GM21447 (cell line): ENCODE results near the gene EMILIN2.

Experiments
- ATAC-seq: cut with Tn5 transposase; IDR thresholded peaks from one replicate; pipeline ENCODE4 v1.9.1; 2021; ENCODE audit not compliant: unreplicated experiment

Gene EMILIN2

DNA sequence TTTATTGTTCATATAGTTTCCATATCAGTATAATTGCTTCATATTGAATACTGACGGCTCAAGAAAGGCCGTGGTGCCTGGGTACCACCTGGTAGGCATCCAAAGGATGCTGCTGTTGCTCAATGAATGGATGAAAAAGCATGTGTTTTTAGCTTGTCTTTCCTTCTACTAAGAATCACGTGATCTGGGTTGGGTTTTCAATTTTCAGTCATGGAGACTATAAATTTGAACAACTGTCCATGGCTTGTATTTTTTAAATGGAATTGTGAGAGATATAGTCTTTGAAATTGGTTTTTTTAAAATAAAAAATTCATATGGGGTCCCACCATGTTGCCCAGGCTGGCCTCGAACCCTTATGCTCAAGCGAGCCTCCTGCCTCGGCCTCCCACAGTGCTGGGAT, 25.3 kb downstream of the EMILIN2 start:
- ATAC-seq: no peak

DNA sequence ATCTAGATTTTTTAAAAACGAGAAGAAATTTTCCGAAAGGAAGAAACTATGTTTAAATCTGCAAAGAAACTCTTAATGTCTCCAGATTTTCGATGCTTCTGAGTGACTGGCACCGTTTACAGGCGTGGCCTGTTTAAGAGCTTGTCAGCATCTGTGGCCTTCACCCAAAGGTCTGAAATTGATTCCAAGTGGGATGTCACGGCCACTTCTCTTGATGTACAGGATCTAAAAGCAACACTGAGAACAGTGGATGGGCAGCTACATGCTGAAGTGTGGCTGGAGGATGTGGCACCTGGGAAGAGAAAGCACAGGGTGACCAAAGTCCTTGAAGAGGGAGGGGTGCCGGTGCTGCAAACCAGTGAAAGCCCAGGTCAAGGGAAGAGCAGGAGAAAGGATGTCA, 28.0 kb downstream of the EMILIN2 start:
- no peak for ATAC-seq

DNA sequence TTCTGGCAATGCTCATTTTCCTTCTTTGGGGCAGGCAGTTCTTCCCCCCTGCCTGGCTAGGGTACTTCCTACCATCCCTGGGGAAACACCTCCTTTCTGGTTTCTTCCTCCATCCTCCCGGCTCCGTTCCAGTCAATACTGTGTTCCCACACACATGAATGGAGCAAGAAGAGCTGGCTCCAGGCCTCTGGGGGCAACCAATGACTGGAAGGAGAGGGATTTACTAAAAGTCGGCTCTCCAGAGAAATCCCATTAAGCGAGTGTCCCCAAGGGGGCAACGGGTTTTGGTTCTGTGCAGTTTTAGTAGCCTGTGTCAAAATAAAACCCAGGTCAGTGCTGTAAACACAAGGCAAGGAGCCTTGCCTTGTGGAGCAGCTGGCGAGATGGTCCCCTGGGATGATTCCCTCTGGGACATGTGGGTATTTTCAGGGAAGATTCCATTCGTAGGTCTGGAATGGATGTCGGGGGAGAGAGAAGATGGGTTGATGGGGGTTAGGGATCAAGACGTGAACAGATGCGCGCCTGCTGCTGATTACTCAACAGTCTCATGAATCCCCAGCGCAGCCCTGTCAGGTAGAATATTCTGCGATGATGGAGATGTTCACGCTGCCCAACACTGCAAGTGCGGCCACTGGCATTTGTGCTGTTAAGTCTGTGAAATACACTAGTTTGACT, 32.0 kb downstream of the EMILIN2 start:
- no peak for ATAC-seq

DNA sequence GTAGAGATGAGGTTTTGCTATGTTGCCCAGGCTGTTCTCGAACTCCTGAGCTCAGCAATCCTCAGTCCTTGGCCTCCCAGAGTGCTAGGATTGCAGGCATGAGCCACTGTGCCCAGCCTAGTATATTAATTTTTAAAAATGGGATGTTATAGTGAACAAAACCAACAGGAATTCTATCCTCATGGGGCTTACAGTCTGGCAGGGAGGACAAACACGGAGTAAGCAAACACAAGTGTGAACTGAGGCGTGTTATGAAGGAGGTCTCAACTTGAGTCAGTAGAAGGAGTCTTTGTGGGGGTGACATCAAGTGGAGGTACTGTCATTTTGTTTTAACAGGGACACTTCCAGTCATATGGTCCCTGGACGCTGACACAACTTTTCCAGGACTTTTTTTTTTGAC, 33.1 kb downstream of the EMILIN2 start:
- no peak for ATAC-seq

DNA sequence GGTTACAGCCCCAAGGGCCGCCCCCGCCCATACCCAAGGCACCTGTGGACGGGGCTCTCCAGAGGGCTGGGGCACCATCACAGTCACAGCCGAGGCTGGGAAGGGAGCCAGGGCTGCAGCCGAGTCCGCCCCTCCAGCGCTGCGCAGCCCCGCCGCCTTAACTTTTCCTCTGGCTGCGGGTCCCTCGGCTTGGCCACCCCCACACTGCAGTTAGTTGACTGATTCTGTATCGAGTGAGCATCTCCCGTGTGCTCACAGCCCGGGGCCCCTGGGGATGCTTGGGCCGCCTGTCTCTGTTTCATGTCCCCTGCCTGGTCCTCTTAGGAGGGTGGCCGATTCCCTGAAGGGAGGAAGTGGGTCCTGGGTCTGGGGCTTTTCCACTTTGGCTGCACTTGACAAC, 33.7 kb downstream of the EMILIN2 start:
- no peak for ATAC-seq

DNA sequence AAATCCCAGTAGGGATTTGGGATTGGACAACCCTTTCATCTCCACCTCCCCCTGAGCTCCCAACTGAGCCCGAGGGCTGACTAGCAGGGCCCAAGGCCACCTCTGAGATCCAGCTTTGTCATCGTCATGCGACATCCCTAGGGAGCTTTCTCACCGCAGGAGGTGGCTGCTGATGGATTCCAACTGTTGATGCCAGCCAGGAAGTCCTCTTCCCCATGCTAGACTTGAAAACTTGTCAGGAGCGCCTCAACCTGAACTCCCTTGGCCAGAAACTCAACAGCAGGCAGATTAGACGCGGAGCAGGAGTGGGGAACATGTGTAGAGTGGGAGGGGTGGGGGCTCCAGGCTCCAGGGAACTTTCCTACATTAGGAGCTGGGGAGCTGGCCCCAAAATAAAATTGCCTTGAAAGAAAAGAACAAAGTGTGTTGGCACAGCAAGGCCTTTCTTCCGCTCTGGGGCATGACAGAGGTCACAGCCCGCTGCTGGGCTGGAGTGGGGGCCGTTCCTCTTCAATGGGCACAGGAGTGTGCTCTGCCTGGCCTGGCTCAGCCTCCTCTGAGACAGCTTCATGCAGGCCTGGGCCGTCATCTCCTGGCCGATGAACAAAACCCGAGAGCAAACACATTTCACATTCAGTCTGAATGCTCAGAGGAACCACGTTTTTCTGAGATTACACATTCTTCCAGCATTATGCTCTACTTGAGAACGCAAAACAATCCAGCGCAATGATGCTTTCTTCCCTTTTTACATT, 34.5 kb downstream of the EMILIN2 start:
- no peak for ATAC-seq

DNA sequence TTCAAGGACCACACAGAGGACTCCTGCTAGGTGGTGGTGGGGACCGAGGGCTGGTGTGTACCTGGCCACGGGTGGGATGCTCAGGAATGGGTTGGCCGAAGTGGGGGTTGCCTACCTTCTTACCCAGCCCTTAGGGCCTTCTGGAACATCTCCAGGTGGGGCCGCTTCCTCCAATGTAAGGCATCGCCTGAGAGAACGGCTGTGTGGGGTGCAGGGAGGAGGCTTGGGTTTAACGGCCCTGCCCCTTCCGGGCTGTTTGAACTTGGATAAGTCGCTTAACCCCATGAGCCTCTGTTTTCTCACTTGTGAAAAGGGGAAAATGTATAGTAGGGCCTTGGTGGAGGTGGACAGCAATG, 35.0 kb downstream of the EMILIN2 start:
- no peak for ATAC-seq

DNA sequence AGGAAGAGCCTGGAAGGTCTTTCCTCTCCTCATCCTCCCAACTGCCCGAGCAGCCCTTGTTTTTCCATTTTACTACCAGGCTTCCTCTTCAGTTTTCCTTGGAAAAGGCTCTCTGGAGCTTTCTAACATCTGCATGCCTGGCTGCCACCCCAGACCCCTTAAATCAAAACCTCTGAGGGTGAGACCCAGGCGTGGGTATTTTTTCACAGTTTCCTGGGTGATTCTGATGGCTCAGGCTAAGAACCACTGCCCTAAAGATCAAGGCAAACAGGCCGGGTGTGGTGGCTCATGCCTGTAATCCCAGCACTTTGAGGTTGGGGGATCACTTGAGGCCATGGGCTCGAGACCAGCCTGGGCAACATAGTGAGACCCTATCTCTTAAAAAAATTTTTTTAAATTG, 35.4 kb downstream of the EMILIN2 start:
- ATAC-seq: no peak

DNA sequence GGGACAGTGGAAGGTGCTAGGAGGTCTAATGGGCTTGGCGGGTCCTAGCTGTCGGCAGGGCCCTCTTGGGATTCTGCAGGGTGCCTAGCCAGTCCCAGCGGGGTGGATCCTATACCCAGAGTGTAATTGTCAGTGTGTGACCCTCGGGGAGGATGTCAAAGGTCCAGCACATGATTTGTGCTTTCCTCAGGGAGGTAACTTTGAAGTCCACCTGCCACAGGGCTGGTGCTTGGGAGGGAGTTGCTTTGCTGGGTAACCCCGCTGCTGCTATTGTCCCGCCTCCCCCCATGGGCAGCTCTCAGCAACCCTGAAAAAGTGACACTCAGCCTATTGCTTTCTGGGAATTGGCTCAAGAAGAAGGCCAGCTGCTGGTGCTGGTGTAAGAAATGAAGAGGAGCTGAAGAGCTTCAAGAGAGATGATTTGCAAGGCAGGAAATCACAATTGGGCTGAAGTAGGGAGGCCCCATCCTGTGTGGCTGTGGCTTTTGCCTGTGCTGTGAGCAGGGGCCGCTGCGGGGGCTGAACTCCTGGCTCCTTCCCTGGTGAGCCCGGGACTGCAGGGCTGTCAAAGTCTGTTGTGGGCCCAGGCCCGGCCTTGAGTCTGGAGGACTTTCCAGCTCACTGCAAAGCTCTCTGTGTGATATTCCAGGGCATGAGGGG, 36.4 kb downstream of the EMILIN2 start:
- ATAC-seq: no peak

DNA sequence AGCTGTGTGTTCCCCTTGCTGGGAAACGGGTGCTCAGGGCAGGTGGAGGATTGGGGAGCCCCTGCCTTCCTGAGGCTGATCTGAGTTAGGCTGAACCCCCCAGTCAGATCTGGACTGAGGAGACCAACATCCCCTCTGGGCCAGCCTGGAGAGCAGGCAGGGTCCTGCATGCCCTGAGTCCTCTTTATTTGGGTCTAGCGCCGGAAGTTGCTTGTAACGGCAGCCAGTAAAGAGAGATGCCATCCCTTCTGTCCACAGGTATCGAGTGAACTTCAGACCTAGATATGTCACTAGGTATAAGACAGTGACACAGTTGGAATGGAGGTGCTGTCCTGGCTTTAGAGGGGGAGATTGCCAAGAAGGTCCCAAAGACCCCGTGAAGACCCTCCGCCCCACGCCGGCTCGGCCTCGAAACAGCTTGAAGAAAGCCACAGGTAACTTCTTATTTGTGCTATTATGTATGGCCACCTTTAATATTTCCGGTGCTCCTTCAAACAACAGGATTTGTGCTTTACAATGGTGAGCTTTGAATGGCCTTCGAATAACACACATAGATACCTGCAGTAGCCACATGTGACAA, 38.0 kb downstream of the EMILIN2 start:
- no peak for ATAC-seq

DNA sequence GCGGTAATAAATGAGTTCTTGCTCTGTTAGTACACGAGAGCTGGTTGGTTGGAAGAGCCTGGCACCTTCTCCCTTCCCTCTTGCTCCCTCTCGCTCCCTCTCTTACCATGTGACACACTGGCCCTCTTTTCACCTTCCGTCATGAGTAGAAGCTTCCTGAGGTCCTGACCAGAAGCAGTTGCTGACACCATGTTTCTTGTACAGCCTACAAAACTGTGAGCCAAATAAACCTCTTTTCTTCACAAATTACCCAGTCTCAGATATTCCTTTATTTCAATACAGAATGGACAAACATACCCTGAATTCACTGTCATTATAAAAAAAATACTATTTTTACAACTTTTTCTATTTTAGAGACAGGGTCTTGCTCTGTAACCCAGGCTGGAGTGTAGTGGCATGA, 40.7 kb downstream of the EMILIN2 start:
- no peak for ATAC-seq

DNA sequence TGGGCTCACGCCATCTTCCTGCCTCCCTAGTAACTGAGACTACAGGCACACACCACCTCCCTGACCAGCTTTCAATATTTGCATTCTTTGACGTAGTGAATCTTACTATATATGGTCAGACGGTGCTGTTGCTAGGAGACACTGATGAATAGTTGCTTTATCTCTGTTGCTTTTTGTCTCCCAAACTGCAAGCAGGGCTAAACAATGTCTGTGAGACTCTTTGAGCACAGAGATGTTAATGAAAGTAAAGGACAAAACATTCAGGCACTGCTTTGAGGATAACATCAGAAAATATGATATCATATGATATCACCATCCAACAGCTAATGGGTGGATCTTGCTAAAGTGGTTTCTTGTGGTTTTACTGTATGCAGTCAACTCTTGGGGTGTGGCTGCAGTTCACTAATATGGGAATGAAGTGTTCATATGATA, 43.0 kb downstream of the EMILIN2 start:
- no peak for ATAC-seq

DNA sequence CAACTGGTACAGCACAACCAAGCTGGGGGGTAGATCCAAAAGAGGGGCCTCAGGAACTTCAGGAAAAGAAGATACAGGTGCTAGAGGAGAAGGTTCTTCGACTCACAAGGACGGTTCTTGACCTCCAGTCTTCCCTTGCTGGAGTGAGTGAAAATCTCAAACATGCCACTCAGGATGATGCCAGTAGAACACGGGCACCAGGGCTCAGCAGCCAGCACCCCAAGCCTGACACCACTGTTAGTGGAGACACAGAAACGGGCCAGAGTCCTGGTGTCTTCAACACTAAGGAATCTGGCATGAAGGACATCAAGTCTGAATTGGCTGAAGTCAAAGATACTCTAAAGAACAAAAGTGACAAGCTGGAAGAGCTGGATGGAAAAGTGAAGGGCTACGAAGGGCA, 43.8 kb downstream of the EMILIN2 start:
- no peak for ATAC-seq

DNA sequence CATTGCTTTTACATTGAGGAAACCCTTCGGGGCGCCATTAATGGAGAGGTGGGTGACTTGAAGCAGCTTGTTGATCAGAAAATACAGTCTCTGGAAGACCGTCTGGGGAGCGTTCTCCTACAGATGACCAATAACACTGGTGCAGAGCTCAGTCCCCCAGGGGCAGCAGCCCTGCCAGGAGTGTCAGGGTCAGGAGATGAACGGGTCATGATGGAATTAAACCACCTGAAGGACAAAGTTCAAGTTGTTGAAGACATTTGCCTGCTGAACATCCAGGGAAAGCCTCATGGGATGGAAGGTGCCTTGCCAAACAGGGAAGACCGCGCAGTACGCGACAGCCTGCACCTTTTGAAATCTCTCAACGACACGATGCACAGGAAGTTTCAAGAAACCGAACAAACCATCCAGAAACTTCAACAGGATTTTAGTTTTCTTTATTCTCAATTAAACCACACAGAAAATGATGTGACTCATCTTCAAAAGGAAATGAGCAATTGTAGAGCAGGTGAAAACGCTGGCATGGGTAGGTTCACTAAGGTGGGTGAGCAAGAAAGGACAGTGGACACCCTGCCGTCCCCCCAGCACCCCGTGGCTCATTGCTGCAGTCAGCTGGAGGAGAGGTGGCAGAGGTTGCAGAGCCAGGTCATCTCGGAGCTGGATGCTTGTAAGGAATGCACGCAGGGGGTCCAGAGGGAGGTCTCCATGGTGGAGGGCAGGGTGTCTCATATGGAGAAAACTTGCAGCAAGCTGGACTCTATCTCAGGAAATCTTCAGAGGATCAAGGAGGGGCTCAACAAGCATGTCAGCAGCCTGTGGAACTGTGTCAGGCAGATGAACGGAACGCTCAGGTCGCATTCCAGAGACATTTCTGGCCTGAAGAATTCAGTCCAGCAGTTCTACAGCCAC, 45.0 kb downstream of the EMILIN2 start:
- no peak for ATAC-seq

DNA sequence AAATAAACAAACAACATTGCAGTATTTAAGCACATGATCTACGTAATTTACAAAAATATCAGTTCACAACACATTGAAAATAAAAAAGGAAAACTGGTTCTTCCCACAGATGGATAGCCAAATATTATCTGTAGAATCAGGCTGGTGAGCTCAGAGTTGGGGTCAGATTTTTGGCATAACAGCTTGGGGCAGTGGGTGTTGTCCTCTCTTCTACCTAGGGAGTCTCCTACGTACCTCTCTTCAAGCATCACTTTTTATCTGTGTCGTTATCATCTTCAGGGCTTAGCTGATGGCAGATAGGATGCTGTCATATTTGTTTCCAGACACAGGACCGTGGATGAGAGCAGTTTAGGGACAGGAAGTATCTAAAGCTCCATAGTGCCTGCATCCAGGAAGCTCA, 46.2 kb downstream of the EMILIN2 start:
- no peak for ATAC-seq

DNA sequence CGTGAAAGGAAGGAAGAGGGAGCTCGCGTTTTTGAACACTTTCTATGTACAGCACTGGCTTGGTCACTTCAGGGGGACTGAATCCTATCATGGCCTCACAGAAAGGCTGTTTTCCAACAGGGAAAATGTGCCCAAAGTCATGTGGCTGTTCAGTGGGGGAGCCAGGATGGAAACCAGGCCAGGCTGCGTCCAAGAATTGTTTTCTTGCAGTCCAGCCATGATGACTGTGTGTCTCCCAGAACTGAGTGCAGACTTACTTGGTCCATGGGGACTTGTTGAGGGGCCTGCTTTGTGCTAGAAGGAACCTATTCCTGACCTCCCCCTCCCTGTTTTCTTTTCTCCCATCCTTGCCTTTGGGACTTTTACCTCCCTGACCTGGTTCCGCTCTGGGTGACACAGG, 46.9 kb downstream of the EMILIN2 start:
- ATAC-seq: no peak

DNA sequence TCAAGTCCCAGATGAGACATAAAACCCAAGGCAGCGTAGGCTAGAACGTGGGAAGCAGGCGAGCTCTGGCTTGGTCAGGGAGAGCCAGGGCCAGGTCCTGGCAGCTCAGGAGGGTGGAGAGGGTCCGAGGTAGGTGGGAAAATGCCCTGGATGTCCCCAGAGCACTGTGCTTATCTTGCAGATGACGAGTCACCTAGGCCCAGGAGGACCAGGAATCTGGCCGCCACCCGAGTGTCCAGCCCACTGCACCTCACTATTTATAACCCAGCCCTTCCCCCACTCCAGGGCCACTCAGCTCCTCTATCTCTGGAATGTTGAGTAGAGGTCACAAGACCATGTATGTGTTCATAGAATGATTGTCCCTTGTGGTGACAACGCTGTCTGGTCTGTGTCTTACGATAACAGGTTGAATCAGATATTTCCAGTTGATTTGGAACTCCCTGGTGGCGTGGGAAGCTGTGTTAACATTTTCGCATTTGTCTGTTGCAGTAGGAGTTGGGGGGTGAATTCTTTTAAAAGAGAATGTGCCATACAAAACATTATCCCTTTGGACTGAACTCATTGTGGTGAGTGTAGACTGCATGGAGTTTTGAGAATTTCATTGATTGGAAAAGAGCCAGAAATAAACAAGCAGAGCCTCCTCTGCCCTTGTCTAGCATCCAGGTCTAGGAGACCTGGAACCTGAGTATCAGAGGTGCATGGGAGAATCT, 47.5 kb downstream of the EMILIN2 start:
- no peak for ATAC-seq

DNA sequence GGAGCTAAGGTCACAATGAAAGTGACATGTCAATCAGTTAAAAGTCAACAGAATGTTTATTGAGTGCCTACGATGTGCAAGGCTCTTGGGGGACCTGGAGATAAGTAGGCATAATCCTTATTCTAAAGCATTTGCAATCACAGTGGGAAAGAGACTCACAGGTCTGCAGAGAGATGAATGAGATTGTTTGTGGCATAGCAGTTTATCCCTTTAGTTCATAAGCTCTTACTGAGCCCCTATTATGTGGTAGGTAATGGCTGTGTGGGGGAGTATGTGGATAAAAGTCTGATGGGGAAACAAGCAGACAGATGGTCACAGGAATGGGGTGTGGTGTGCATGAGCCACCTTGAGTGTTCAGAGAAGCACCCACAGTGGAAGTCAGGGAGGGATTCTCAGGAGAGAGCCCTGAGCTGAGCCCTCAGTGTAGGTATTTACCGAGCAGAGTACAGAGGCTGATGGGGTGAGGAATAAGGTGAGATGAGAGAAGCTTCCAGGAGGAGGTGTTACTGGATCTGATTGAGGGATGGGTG, 48.1 kb downstream of the EMILIN2 start:
- ATAC-seq: no peak

DNA sequence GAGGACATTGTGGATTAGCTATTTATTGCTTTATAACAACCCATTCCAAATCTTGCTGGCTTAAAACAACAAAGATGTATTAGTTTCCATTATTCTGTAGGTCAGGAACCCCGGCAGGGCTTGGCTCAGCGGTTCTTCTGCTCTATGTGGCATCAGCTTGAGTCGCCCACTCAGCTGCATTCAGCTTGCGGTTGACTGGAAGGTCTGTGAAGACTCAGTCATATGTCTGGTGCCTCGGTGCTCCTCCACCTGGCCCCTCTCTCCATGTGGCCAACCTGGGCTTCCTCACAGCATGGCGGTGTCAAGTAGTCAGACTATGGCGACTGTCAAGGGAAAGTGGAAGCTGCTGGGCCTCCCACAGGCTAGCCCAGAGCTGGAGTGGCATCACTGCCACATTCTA, 48.6 kb downstream of the EMILIN2 start:
- no peak for ATAC-seq

DNA sequence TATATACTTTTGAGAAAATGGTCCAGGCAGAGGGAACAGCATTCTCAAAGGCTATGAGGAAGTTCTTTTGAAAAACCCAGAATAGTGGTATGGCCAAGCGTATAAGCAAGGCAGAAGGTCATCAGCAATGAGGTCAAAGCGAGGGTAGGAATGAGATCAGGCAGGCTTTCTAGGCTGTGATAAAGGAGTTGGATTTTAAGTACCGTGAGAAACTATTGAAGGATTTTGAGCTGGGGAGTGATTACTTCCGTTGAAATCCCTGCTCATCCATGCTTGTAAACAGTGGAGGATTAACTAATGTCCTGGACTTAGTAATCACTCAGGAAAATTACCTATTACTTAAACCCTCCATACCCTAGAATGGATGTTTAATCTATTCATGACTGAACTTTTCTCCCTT, 50.2 kb downstream of the EMILIN2 start:
- no peak for ATAC-seq
